GM20431 (cell line): ENCODE measurements around the gene ZNF516.

Experiments
- in situ Hi-C: fragments of 300-500 bp; cut with MseI, MboI; formaldehyde crosslinking; loops from one replicate; pipeline ENCODE4 v1.15.0; 2020; ENCODE audit warnings: low sequenced_read_pairs; ENCODE audit not compliant: unreplicated experiment

ZNF516 gene

DNA sequence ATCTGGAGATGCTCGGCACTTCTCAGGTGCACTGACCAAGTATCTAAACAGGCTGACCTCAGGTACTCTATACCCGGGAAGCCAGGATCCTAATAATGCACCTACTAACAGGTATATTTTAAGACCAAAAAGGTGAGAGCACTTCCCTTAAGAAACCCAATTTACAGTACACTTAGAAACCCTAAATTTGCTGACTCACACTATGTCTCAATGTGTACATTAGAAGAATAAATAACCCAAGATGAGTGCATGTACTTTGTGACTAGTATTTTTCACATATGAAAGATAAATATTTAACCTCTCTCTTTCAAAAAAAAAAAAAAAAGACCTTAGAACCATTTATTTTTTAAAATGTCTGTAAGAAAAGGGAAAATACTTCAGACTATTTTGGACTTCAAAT, 118.8 kb downstream of the ZNF516 start:
- in situ Hi-C loops: loop anchor here (25.0 kb wide), 1 partner anchor 311 kb away; no protein-coding TSS in a partner anchor

- in situ Hi-C loops: loop anchor here (25.0 kb wide), 1 partner anchor 313 kb away; no protein-coding TSS in a partner anchor
Observed at GRCh38 chr18:76374330-76375281, 120.4 kb downstream of the ZNF516 start.

DNA sequence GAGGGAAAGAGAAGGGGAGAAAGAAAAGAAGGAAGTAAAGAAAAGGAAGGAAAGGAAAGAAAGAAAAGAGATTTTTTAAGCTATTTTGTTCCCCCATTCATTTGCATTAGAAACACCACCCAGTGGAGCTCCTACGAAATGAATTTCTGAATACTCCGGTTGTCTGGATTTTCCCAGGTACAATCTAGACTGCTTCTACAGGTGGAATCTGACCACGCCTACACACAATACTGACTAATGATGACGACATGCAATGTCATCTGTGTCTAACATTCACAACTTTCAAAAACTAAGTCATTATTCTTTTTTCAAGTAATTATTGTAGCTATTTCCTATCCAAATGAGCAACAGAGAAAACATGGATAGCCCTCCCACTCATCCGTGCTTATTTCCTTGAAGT, 121.7 kb downstream of the ZNF516 start:
- in situ Hi-C loops: no loop called here

DNA sequence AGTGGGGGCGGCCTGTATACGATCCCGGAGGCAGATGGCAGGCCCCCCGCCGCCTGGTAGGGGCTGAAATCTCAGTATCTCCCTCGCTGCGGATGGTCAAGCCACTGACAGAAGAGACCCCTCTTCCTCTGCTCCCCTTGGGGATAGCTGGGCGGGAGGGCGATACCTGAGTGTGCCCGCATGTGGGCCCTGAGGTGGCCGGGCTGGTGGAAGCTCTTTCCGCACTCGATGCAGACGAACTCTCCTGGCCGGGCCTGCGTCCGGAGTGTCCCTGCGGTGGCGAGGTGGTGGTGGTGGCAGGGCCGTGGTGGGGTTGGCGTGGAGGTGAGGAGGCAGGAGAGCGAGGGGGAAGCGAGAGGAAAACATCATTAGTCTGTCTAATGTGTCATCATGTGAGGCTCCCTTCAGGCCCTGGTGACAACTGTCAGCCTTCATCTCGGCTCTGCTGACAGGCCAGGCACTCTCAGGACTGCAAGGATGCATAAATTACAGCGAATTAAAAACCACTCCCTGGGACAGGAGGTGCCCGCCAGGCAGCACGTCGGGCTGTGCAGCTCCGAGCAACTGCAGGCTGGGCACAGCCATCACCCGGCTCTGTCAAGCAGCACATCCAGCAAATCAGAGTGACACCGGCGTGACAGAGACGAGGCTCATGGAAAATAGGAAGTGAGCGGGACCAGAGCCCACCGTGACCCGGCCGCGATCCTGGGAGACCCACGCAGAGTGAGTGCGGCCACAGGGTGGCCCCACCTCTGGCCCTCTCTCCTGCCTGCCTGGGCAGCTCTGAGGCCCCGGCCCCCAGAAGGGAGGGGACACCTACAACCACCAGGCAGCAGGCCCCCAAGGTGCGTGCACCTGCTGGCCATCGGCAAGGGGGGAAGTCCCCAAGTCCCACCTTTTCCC, 123.5 kb downstream of the ZNF516 start:
- in situ Hi-C loops: no loop called here

GRCh38 chr18:76370686-76371085, 124.4 kb downstream of the ZNF516 start:
- in situ Hi-C loops: no loop called here

- in situ Hi-C loops: no loop called here
Observed at GRCh38 chr18:76370201-76370600, 124.8 kb downstream of the ZNF516 start.

GRCh38 chr18:76369791-76370190, 125.3 kb downstream of the ZNF516 start:
- in situ Hi-C loops: no loop called here

GRCh38 chr18:76368976-76369375, 126.1 kb downstream of the ZNF516 start:
- in situ Hi-C loops: no loop called here

DNA sequence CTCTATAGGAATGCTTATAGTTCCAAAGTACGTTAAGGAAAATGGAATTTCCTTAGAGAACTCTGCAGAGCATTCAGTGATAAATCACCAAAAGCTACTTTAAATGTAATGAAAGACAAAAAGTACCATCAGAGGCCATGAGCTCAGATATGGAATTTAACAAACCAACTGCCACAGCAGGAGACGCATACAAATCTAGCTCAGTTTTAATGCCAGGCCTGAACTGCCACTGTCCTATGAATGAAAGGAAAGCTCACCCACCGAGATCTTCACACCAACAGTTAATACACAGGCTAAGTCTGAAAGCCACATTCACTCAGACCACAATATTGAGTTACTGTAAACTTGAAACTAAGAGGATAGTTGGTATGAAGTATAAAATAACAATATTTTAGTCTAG, 126.8 kb downstream of the ZNF516 start:
- in situ Hi-C loops: no loop called here

- in situ Hi-C loops: no loop called here
Observed at GRCh38 chr18:76367168-76368125, 127.6 kb downstream of the ZNF516 start.

DNA sequence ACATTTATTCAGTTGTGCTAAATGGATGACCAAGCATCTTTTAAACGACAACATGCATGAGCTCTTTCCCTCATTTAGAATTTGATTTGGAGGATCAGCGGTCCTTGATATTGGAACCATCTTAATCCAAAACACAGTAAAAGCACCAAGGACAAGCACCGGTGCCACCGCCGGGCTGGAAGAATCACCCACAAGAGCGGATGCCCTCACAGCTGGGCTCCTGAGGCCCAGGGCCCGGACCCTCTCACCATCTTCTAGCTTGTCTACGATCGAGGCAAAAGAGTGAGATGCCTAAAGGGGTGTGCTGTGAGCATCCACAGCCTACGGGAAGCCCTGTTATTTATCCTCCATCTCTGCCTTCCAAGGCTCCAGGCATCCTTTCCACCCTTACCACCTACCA, 129.5 kb downstream of the ZNF516 start:
- in situ Hi-C loops: no loop called here

DNA sequence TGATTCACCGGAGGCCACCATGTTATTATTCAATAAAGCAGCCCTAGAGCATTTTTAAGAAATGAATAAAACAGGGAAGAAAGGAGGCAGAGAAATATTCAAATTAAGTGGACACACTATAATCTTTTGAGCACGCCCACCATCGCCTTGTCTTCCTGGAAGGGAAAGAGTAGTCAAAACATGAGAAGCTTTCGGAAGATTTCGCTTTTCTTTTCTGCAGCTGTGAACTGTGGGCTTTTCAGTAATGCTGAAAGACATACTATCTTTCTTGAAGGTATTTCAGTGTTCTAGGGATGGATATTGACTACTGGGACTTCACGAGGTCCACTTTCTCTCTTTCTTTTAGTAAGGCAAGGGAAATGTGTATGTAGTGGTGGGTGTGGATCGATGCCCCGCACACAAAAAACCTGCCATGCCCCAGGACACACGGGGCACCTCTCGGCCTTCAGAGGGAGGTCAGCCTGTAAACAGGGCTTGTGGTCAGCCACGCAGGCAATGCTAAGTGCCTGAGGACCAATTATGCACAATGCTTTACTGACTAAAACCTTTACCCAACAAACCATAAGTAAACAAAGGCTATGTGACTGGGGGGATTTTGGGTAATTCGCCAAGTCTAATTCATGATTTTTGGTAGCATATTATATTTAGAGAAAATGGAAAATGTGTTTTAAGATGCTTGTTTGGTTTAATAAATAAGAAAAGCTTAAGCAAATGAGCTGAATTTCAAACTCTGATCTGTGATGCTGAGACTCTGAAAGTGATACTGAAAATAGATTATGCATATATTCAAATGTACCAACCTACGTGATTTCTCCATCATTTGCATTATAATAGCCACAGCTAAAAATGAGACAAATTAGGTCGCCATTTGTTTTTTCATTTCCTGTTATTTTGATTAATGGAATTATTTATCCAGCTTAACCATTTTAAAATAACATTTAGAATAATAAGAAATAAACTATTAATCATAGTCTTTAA, 130.5 kb downstream of the ZNF516 start:
- in situ Hi-C loops: no loop called here

- in situ Hi-C loops: no loop called here
Observed at GRCh38 chr18:76363436-76364120, 131.5 kb downstream of the ZNF516 start.

- in situ Hi-C loops: no loop called here
Observed at GRCh38 chr18:76362676-76363075, 132.4 kb downstream of the ZNF516 start.

GRCh38 chr18:76361219-76361618, 133.8 kb downstream of the ZNF516 start:
- in situ Hi-C loops: no loop called here

DNA sequence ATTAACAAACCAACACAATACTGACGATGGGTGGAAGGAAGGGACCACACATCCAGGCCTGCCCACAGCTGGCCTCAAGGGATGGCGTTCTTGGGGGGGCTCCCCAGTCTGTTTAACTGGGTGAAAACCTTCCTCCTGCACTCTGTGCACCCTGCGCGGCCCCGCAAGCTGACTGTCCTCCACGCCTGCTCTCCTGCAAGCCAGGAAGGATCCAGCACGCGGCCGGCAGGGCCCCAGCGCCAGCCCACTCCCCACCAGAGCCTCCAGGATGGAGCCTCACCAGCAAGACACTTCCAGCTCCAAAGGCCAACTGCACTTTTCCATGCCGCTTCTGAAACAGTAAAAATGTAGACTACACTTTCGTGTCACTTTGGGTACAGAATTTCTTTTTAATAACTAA, 135.1 kb downstream of the ZNF516 start:
- in situ Hi-C loops: no loop called here

GRCh38 chr18:76358774-76359173, 136.3 kb downstream of the ZNF516 start:
- in situ Hi-C loops: no loop called here
